ENCODE results near the gene METTL4. TPM values are rescaled to one million over a fixed set of nuclear protein-coding genes. Genes with fewer than 3 reads are reported as not detected.

The METTL4 gene
- total RNA-seq, 4 donors from 2014 or later = 6.9 to 11.5 (median 9.2) TPM

DNA sequence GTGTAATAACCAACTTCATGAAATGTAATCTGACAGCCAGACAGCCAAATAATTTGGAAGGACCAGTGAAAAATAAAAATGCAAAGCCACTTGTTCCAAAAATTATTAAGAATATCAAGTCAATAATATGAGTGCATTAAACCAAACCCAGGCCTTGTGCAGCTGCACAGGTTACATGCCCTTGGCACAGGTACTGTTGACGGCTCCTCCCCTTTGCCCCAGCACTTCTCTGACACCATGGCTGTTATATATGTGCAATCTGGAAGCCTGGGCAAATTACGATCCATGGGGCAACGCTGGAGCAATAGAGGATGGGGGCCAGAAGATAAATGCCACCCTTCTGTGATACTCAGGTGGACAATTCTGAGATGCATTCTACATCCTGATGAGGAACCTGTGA, 68.9 kb downstream of the METTL4 start:
- Histone ChIP-seq H3K4me1 (no peaks in the 10 kb centered on the region), H3K36me3 (no peaks in the 10 kb centered on the region), H3K9me3 (no peaks in the 10 kb centered on the region), H3K27me3 (no peaks in the 10 kb centered on the region), H3K27ac (no peak overlapping the region), H3K4me3 (no peak overlapping the region)
- WGBS, 2 donors = 69 to 88% methylated on average over 3 of the region's 3 CpGs
- no peak for DNase-seq (ENCODE audit: low spot score in 2 of 2)
- TF ChIP-seq CTCF (IDR thresholded peaks at IDR 0.05) (no peak), POLR2A (IDR thresholded peaks at IDR 0.05) (no peak), EP300 (IDR thresholded peaks at IDR 0.05) (no peak)

- Histone ChIP-seq H3K27ac (no peak overlapping the region), H3K9me3 (no peaks in the 10 kb centered on the region), H3K4me1 (no peaks in the 10 kb centered on the region), H3K4me3 (no peak overlapping the region), H3K27me3 (no peaks in the 10 kb centered on the region), H3K36me3 (no peaks in the 10 kb centered on the region)
- no peak for TF ChIP-seq CTCF (IDR thresholded peaks at IDR 0.05)
- TF ChIP-seq POLR2A (IDR thresholded peaks at IDR 0.05) = no peak
- no peak for TF ChIP-seq EP300 (IDR thresholded peaks at IDR 0.05)
- 76 to 83% methylated on average over 3 of the region's 3 CpGs for WGBS, 2 donors
- DNase-seq (ENCODE audit: low spot score in 2 of 2) = no peak
These were observed 73.5 kb downstream of the METTL4 start for GRCh38 chr18:2497797-2498196.

GRCh38 chr18:2495381-2495780, 75.9 kb downstream of the METTL4 start:
- no peak for DNase-seq (ENCODE audit: low spot score in 2 of 2)
- no peaks in the 10 kb centered on the region for H3K27me3 ChIP-seq
- H3K9me3 ChIP-seq = no peaks in the 10 kb centered on the region
- TF ChIP-seq POLR2A (IDR thresholded peaks at IDR 0.05) = no peak
- no peak for TF ChIP-seq CTCF (IDR thresholded peaks at IDR 0.05)
- TF ChIP-seq EP300 (IDR thresholded peaks at IDR 0.05) = no peak
- WGBS, 2 donors = 97 to 98% methylated on average over 1 of the region's 1 CpG
- no peaks in the 10 kb centered on the region for H3K36me3 ChIP-seq
- H3K4me3 ChIP-seq = no peak overlapping the region
- H3K4me1 ChIP-seq = no peaks in the 10 kb centered on the region
- H3K27ac ChIP-seq = no peak overlapping the region

DNA sequence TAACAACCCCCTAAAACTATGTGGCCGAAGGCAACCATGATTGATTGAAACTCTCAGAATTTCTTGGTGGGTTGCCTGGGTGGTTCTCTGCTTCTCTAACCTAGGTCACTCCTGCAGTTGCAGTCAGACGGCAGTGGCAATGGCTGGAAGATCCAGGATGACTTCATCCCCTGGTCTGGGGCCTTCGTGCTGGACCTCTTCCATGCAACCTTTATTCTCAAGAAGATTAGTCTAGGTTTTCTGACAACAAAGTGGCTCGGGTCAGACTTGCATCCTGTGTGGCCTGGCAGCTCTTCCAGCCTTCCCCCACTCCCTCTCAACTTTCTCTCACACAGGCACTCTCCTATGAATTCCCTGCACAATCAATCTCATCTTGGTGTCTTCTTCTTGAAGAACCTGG, 76.4 kb downstream of the METTL4 start:
- no peaks in the 10 kb centered on the region for H3K36me3 ChIP-seq
- TF ChIP-seq POLR2A (IDR thresholded peaks at IDR 0.05) = no peak
- no peaks in the 10 kb centered on the region for H3K27me3 ChIP-seq
- no peaks in the 10 kb centered on the region for H3K4me1 ChIP-seq
- H3K27ac ChIP-seq = no peak overlapping the region
- no peak overlapping the region for H3K4me3 ChIP-seq
- DNase-seq (ENCODE audit: low spot score in 2 of 2) = no peak
- 60 to 63% methylated on average over 4 of the region's 4 CpGs for WGBS, 2 donors
- H3K9me3 ChIP-seq = no peaks in the 10 kb centered on the region

Small RNAs within 50 kb of the gene (small RNA-seq; reads per million reads assigned to genes)
- gene RF00019 (not detected), gene RF01233 (not detected)

Other genes with a start within 250 kb of the METTL4 start
- gene NDC80, start 52 bp upstream of the METTL4 start, total RNA-seq = 1 to 10 TPM in 3 of 4 donors, under 1 TPM in 1; 0.63 to 3.7 (median 1.4) TPM
- 10 to 100 TPM; 59.8 to 96.5 (median 73.6) TPM for gene SMCHD1, start 84.2 kb upstream of the METTL4 start, total RNA-seq